Adrenal gland (tissue), 5 donors: ENCODE measurements around the gene APLNR.

ENCODE experiments used
- CTCF ChIP-seq, 6 experiments: fragments of 450-650 bp in 4 of 6; fragments of 200-600 bp in 2 of 6; sonication (generic) in 1 of 6; IDR thresholded peaks; 1 replicate in 5 of 6; 2 replicates in 1 of 6; pipeline versions ENCODE4 v1.5.1 to v1.8.0; 2016 to 2021; ENCODE audit warnings: antibody characterized with exemption in 6 of 6, mild to moderate bottlenecking in 2 of 6, moderate library complexity in 1 of 6
- POLR2A ChIP-seq, 2 donors: fragments of 450-650 bp; IDR thresholded peaks; one replicate each; pipeline ENCODE4 v1.6.1; 2017; ENCODE audit warnings: antibody characterized with exemption in 2 of 2, mild to moderate bottlenecking in 2 of 2, moderate library complexity in 1 of 2
- donor health status: DM: no; HTN: no; CAD: no.

- TF ChIP-seq CTCF (IDR thresholded peaks at IDR 0.05) (no peak), POLR2A (IDR thresholded peaks at IDR 0.05) (no peak)
These were observed 25.1 kb upstream of the APLNR start for GRCh38 chr11:57262157-57262556.
